NCI-H69 (cell line): Measurements from ENCODE around the gene HNRNPA3.
A peak's percentile ranks its signal among the peaks of the same experiment; 100 is the strongest.
"Not testable (repeated sequence)": the region's sequence is repeated elsewhere in the genome, so short reads cannot be mapped to it uniquely, and the experiment has no call there.

ENCODE experiments used
- DNase-seq: peaks from one replicate; lab custom pipeline; 2025; lab: John Stamatoyannopoulos, UW

Gene HNRNPA3

GRCh38 chr2:177232098-177232704 lies 19.6 kb downstream of the HNRNPA3 start:
- DNase-seq = no peak

GRCh38 chr2:177234267-177234666 lies 21.7 kb downstream of the HNRNPA3 start:
- DNase-seq = no peak

GRCh38 chr2:177235855-177236437 lies 23.4 kb downstream of the HNRNPA3 start:
- DNase-seq = no peak

GRCh38 chr2:177237932-177238331 lies 25.3 kb downstream of the HNRNPA3 start:
- DNase-seq = no peak

- no peak for DNase-seq
These were observed 26.5 kb downstream of the HNRNPA3 start for GRCh38 chr2:177239053-177239452.

GRCh38 chr2:177239932-177240630 lies 27.5 kb downstream of the HNRNPA3 start:
- DNase-seq = peak; percentile 76

- DNase-seq = no peak
These were observed 29.1 kb downstream of the HNRNPA3 start for GRCh38 chr2:177241711-177242120.

GRCh38 chr2:177242121-177242987 lies 29.8 kb downstream of the HNRNPA3 start:
- DNase-seq = peak; percentile 70

- DNase-seq = no peak
These were observed 30.5 kb downstream of the HNRNPA3 start for GRCh38 chr2:177243073-177243472.

GRCh38 chr2:177243476-177243875 lies 30.9 kb downstream of the HNRNPA3 start:
- no peak for DNase-seq

- DNase-seq = no peak
These were observed 31.7 kb downstream of the HNRNPA3 start for GRCh38 chr2:177244244-177244771.

GRCh38 chr2:177245010-177245422 lies 32.4 kb downstream of the HNRNPA3 start:
- no peak for DNase-seq

GRCh38 chr2:177246000-177246399 lies 33.4 kb downstream of the HNRNPA3 start:
- DNase-seq = no peak

GRCh38 chr2:177246523-177247030 lies 34.0 kb downstream of the HNRNPA3 start:
- DNase-seq = not testable (repeated sequence)

- no peak for DNase-seq
These were observed 35.2 kb downstream of the HNRNPA3 start for GRCh38 chr2:177247693-177248262.

GRCh38 chr2:177249038-177249437 lies 36.4 kb downstream of the HNRNPA3 start:
- no peak for DNase-seq

GRCh38 chr2:177250461-177250860 lies 37.9 kb downstream of the HNRNPA3 start:
- DNase-seq = no peak

GRCh38 chr2:177251165-177251542 lies 38.6 kb downstream of the HNRNPA3 start:
- no peak for DNase-seq

GRCh38 chr2:177252808-177253531 lies 40.4 kb downstream of the HNRNPA3 start:
- DNase-seq = no peak

- no peak for DNase-seq
These were observed 41.1 kb downstream of the HNRNPA3 start for GRCh38 chr2:177253704-177254103.
